C4-2B (cell line): ENCODE data around the gene KREMEN1.

Experiments
- CTCF ChIP-seq: fragments of 450-650 bp; conservative IDR thresholded peaks from 2 replicates; pipeline ENCODE4 v1.5.1; 2017; ENCODE audit warnings: mild to moderate bottlenecking
- ZFX ChIP-seq: fragments of 450-650 bp; IDR thresholded peaks from 2 replicates; pipeline ENCODE4 v1.6.1; 2017

- no peak for TF ChIP-seq CTCF
- no peak for TF ChIP-seq ZFX
These were observed 32.6 kb downstream of the KREMEN1 start for GRCh38 chr22:29105468-29105867.
